NT2/D1 (cell line): Measurements from ENCODE around the gene CRY2.

Experiments used
- SUZ12 ChIP-seq: IDR thresholded peaks from 2 replicates; pipeline ENCODE4 v1.6.1; 2011; ENCODE audit not compliant: insufficient read length, insufficient read depth; ENCODE audit errors: extremely low read depth
- YY1 ChIP-seq: IDR thresholded peaks from 2 replicates; pipeline ENCODE4 v1.6.1; 2011; ENCODE audit not compliant: insufficient read length, insufficient read depth
- ZNF274 ChIP-seq: IDR thresholded peaks from 2 replicates; pipeline ENCODE4 v1.6.1; 2011; ENCODE audit warnings: mild to moderate bottlenecking, low read depth, low read length

DNA sequence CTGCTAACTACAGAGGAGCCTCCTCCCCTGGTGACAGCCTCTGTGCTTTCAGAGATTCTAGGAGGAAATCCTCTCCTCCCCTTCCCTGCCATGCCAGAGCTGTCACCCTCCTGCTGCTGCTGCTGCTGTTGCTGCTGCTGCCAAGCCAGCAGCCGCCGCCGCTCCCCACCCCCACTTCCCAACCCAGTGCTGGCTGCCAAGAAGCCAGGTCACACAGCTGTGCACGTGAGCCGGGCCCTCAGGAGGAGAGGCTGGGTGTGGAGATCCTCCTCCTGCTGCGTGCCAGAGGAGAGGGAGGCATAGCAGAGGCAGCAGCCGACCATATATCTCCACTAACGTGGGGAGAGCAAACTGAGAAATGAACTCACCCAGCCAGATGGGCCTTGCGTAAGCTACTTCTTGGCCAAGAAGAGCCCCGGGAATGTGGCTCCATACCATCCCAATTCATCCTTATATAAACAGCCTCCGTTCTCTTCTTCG lies 12.4 kb downstream of the CRY2 start:
- no peak for TF ChIP-seq ZNF274
- TF ChIP-seq YY1: no peak
- no peak for TF ChIP-seq SUZ12
